Uterus (tissue), 4 donors: ENCODE results near the gene GPR61. TPM values are rescaled to one million over a fixed set of nuclear protein-coding genes. Genes with fewer than 3 reads are reported as not detected.

Experiments
- DNase-seq, 2 donors: peaks; one replicate each; pipeline ENCODE4 v3.0.0-alpha.2; 2019 to 2020
- H3K27ac ChIP-seq, 2 donors: fragments of 200-600 bp; sonication (generic); 1 replicate in 1 of 2; 2 replicates in 1 of 2; pipeline ENCODE4 v1.5.1; 2016 to 2018
- H3K27me3 ChIP-seq, 2 donors: fragments of 200-600 bp; sonication (generic); one replicate each; pipeline ENCODE4 v1.5.1; 2018 to 2019; ENCODE audit warnings: control low read depth in 1 of 2
- H3K36me3 ChIP-seq, 2 donors: fragments of 200-600 bp; sonication (generic); one replicate each; pipeline ENCODE4 v1.5.1; 2019; ENCODE audit warnings: control low read depth in 1 of 2
- H3K4me1 ChIP-seq, 2 donors: fragments of 200-600 bp; sonication (generic); one replicate each; pipeline ENCODE4 v1.5.1; 2018 to 2019; ENCODE audit warnings: control low read depth in 1 of 2
- H3K4me3 ChIP-seq, 2 donors: fragments of 200-600 bp; sonication (generic); 1 replicate in 1 of 2; 2 replicates in 1 of 2; pipeline ENCODE4 v1.5.1; 2018 to 2019; ENCODE audit warnings: mild to moderate bottlenecking in 1 of 2
- H3K9me3 ChIP-seq, 2 donors: fragments of 200-600 bp; sonication (generic); one replicate each; pipeline ENCODE4 v1.5.1; 2019; ENCODE audit warnings: control low read depth in 1 of 2
- POLR2A ChIP-seq, 2 donors: fragments of 450-650 bp; IDR thresholded peaks; one replicate each; pipeline ENCODE4 v1.6.1; 2016; ENCODE audit warnings: antibody characterized with exemption in 2 of 2, mild to moderate bottlenecking in 1 of 2, moderate library complexity in 1 of 2
- intact Hi-C: fragments of 100-400 bp; cut with DNase I; formaldehyde crosslinking; loops from one replicate; pipeline ENCODE4 v1.15.1; 2023; ENCODE audit warnings: low total_unique reads
- total RNA-seq, 4 donors: library from RNA; depleted of rRNA in 3 of 4; stranded (reverse); fragments of >200 nt in 3 of 4; gene quantifications; one replicate each; pipeline versions ENCODE4 v1.1.0 to v1.2.4, GENCODE V29; 2014 to 2023
- TF ChIP-seq, protein P1 (sequence below), 4 experiments: fragments of 200-600 bp in 2 of 4; fragments of 450-650 bp in 2 of 4; sonication (generic) in 2 of 4; IDR thresholded peaks; one replicate each; pipeline ENCODE4 v1.5.1; 2016 to 2019; ENCODE audit warnings: antibody characterized with exemption in 4 of 4, mild to moderate bottlenecking in 2 of 4, moderate library complexity in 1 of 4
- donor health status: DM: yes; HTN: yes; CAD: no.

The GPR61 gene
- total RNA-seq, 4 donors from 2014 or later = 0.41 TPM; not detected in 3

DNA sequence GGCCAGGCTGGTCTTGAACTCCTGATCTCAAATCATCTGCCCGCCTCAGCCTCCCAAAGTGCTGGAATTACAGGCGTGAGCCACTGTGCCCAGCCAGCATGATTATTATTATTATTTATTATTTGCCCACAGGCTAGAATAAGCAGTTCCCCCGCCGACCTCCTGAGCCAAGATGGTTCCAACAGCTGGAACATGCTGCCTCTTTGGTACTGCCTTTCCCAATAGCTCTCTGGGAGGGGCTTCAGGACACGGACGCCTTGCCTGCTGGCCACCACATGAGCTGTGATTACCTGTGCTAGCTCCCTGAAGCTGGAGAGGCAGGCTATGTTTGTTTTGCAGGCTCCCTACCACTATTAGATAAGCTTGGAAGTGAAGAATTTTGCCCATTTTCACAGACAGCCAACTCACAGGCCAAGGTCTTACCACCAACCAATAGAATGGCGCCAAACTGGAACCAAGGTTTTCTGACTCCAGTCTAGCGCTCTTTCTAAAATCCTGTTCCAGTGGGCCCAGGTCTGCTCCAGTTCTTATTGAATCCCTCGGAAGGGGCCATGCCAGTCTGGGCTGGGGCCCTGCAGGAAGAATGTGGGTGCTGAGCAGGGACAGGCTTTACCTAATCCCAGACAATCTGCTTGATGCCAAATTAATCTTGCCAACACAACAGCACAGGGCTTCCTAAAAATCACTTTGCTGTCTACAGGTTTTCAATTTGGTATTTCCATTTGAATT lies 2.1 kb upstream of the GPR61 start:
- H3K36me3 ChIP-seq = no peaks in the 10 kb centered on the region
- H3K27me3 ChIP-seq = no peaks in the 10 kb centered on the region
- intact Hi-C loops = no loop called here
- H3K4me3 ChIP-seq = no peak overlapping the region
- no peaks in the 10 kb centered on the region for H3K4me1 ChIP-seq
- no peak for TF ChIP-seq POLR2A (IDR thresholded peaks at IDR 0.05)
- TF ChIP-seq, protein P1, sequence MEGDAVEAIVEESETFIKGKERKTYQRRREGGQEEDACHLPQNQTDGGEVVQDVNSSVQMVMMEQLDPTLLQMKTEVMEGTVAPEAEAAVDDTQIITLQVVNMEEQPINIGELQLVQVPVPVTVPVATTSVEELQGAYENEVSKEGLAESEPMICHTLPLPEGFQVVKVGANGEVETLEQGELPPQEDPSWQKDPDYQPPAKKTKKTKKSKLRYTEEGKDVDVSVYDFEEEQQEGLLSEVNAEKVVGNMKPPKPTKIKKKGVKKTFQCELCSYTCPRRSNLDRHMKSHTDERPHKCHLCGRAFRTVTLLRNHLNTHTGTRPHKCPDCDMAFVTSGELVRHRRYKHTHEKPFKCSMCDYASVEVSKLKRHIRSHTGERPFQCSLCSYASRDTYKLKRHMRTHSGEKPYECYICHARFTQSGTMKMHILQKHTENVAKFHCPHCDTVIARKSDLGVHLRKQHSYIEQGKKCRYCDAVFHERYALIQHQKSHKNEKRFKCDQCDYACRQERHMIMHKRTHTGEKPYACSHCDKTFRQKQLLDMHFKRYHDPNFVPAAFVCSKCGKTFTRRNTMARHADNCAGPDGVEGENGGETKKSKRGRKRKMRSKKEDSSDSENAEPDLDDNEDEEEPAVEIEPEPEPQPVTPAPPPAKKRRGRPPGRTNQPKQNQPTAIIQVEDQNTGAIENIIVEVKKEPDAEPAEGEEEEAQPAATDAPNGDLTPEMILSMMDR (IDR thresholded peaks at IDR 0.05) = no peak
- H3K9me3 ChIP-seq = no peaks in the 10 kb centered on the region
- H3K27ac ChIP-seq = no peak overlapping the region
- DNase-seq = no peak

DNA sequence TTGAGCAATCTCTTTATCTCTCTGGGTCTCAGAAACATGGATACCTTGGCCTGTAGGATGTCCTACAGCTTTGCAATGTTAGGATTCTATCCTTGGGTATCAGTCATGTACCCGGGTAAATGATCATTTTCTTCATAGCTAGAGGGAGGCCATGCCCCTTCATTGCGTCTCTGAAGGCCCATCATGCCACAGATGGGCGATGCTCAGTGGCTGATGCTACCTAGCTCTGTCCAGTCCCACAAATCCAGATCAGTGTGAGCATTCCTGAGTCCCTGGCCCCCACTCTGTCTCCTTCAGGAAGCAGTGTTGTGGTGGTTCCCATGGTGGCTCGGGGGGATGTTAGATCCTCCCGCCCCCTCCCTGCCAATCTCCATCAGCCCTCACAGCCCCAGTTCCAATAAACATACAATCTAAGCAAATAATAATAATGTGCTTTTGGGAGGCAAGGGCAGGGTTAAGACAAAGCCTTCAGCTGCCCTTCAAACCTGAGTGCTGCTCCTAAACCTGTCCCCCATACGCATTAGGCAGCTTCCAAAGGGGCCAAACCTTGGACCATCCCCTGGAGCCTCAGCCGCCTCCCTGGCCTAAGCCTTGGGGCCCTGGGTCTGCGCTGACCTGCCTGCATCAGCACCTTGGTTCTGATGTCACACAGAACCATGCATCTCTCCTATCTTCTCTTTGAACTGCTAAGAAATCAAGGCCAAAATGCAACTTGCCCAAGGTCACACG lies 681 bp upstream of the GPR61 start:
- Histone ChIP-seq H3K4me1 (no peaks in the 10 kb centered on the region), H3K9me3 (no peaks in the 10 kb centered on the region), H3K27me3 (no peaks in the 10 kb centered on the region), H3K27ac (no peak overlapping the region), H3K36me3 (no peaks in the 10 kb centered on the region), H3K4me3 (no peak overlapping the region)
- TF ChIP-seq POLR2A (IDR thresholded peaks at IDR 0.05) = no peak
- TF ChIP-seq, protein P1 (IDR thresholded peaks at IDR 0.05) = no peak
- DNase-seq = no peak
- intact Hi-C loops = no loop called here

DNA sequence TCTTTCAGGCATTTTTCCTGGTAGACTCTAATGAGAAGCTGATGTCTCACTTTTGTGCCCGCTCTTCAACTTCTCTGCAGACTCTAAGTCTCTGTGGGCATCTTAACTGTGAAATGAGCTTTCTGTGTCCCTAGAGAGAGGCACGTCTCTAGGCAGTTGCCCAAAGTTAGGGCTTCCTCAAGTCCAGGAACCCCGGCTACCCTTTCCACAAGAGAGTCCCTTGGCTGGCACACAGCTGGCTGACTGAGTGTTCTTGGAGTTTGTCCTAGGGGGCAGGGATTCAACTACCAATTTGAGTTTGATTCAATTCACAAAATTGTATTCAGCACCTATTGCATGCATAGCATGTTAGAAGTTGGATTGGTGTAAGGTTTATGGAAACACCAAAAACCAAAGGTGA lies 1.4 kb downstream of the GPR61 start:
- intact Hi-C loops = loop anchor here (10.0 kb wide), 1 partner anchor 94 kb away; no protein-coding TSS in a partner anchor
- no peak for DNase-seq
- TF ChIP-seq, protein P1 (IDR thresholded peaks at IDR 0.05) = no peak
- TF ChIP-seq POLR2A (IDR thresholded peaks at IDR 0.05) = no peak
- no peaks in the 10 kb centered on the region for H3K36me3 ChIP-seq
- no peaks in the 10 kb centered on the region for H3K9me3 ChIP-seq
- H3K4me1 ChIP-seq = no peaks in the 10 kb centered on the region
- no peak overlapping the region for H3K4me3 ChIP-seq
- no peak overlapping the region for H3K27ac ChIP-seq
- H3K27me3 ChIP-seq = no peaks in the 10 kb centered on the region

DNA sequence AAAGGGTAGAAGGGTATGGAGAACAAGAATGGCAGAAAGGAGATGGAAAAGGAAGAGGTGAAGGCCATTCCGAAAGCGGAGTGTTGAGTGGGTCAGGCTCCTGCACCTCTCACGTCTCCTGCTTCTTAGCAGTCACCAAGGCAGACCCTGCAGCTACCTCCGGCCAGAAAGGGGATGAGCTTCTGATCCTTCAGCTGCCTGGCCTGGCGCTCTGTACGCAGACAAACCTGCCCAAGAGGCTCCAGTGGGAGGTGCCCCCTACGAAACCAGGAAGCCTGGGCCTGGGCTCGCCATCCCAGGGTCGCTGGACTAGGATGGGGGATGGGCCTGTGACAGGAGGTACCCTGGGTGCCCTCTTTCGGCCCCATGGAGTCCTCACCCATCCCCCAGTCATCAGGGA lies 3.0 kb downstream of the GPR61 start:
- Histone ChIP-seq H3K27me3 (no peaks in the 10 kb centered on the region), H3K9me3 (no peaks in the 10 kb centered on the region), H3K4me1 (no peaks in the 10 kb centered on the region), H3K27ac (no peak overlapping the region), H3K36me3 (no peaks in the 10 kb centered on the region), H3K4me3 (no peak overlapping the region)
- TF ChIP-seq, protein P1 (IDR thresholded peaks at IDR 0.05) = no peak
- TF ChIP-seq POLR2A (IDR thresholded peaks at IDR 0.05) = no peak
- no peak for DNase-seq
- intact Hi-C loops = loop anchor here (10.0 kb wide), 1 partner anchor 92 kb away; no protein-coding TSS in a partner anchor
